Psoas muscle (tissue), 8 donors: ENCODE results near the gene PLIN4. TPM values are rescaled to one million over a fixed set of nuclear protein-coding genes. Genes with fewer than 3 reads are reported as not detected.

Experiments used
- ATAC-seq, 4 donors: fragments of 200-7000 bp; cut with Tn5 transposase; one replicate each; pipeline ENCODE4 v1.9.1; 2020; ENCODE audit warnings: moderate library complexity in 3 of 4, mild to moderate bottlenecking in 2 of 4
- DNase-seq, 2 donors: peaks; one replicate each; pipeline ENCODE4 v3.0.0-alpha.2; 2020
- H3K27ac ChIP-seq: fragments of 200-600 bp; one replicate; pipeline ENCODE4 v1.8.0; 2022
- H3K27me3 ChIP-seq, 3 donors: fragments of 200-600 bp in 1 of 3; one replicate each; pipeline versions ENCODE4 v1.6.1 to v1.8.0; 2013 to 2022; ENCODE audit warnings: low read length in 2 of 3, mild to moderate bottlenecking in 2 of 3, moderate library complexity in 1 of 3; ENCODE audit not compliant: insufficient read depth in 3 of 3
- H3K36me3 ChIP-seq, 2 donors: fragments of 200-600 bp in 1 of 2; one replicate each; pipeline versions ENCODE4 v1.6.1 to v1.8.0; 2013 to 2022; ENCODE audit warnings: low read depth in 1 of 2, mild to moderate bottlenecking in 1 of 2, moderate library complexity in 1 of 2; ENCODE audit not compliant: insufficient read depth in 1 of 2
- H3K4me1 ChIP-seq: fragments of 200-600 bp; one replicate; pipeline ENCODE4 v1.8.0; 2022
- H3K4me3 ChIP-seq: fragments of 200-600 bp; one replicate; pipeline ENCODE4 v1.8.0; 2022; ENCODE audit warnings: mild to moderate bottlenecking
- H3K9me3 ChIP-seq: fragments of 200-600 bp; one replicate; pipeline ENCODE4 v1.8.0; 2022
- WGBS, 3 donors: extraction: QIAGEN DNeasy Blood & Tissue Kit; methylation state at CpG; one replicate each; pipeline versions ENCODE4 v1.1.6 to v1.1.7; 2013; 5-methylcytosine and 5-hydroxymethylcytosine counted together
- intact Hi-C, 2 donors: fragments of 100-400 bp; cut with DNase I; formaldehyde crosslinking; loops; one replicate each; pipeline versions ENCODE4 v1.11.0 to v1.14.2; 2022
- polyA plus RNA-seq, 3 donors: library from polyadenylated mRNA; stranded (reverse); fragments of 200-250 nt; gene quantifications; one replicate each; pipeline ENCODE4 v1.2.3, GENCODE V29; 2013
- total RNA-seq, 4 donors: library from RNA; stranded (reverse); fragmentation: NEBNext Ultra II Directional in 2 of 4; extraction: Animal tissue kit (Norgen Biotek cat#: 25700) in 2 of 4; gene quantifications; one replicate each; pipeline versions ENCODE4 v1.2.1 to v1.2.4, GENCODE V29; 2021 to 2023
- TF ChIP-seq, protein P1 (sequence below): fragments of 200-600 bp; IDR thresholded peaks from one replicate; pipeline ENCODE4 v1.8.0; 2022; ENCODE audit warnings: antibody characterized with exemption
- donor health status: healthy with polysubstance abuse.
- donor health status: DM: no; HTN: no; CAD: no; lungs with moderate emphysema.
- donor health status: Bipolar disorder and iron deficiency.
- donor health status: healthy.
- donor health status: DM: yes; HTN: yes; CAD: no.
- donor health status: DM: no; HTN: no; CAD: no.
- donor health status: DM: no; HTN: no; CAD: no.
- donor health status: DM: yes; HTN: yes; CAD: no.

PLIN4 gene
- total and polyA plus RNA-seq, 7 donors, result 29.0 to 309 (median 115) TPM

DNA sequence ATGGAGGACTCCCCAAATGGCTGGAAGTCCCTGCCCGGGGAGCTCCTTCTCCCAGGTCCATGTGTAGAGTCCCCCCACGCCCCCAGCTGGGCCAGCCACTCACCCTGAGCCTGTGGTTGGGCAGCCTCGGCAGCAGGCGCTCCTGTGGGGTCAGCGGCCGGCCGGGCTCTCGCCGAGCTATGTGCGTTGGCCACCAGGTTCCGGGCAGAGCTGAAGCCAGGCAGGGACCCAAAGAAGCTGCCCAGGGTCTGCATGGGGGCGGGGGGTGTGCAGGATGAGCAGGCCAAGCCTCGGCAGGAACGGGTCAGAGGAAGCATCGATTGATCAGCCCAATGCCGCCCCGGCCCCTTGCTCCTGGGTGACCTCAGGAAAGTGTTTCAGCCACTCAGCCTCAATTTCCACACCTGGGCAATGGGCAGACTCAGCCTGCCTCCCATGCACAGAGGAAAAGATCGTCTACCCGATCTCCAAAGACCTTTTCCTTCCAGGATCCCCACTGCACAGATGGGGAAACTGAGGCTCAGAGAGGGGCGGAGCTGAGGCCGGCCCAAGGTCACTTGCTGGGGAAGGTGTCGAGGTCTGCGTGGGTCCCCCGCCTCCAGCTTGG is 732 bp downstream of the PLIN4 start:
- peak in 1 of 2 donors; percentile 31 for DNase-seq

DNA sequence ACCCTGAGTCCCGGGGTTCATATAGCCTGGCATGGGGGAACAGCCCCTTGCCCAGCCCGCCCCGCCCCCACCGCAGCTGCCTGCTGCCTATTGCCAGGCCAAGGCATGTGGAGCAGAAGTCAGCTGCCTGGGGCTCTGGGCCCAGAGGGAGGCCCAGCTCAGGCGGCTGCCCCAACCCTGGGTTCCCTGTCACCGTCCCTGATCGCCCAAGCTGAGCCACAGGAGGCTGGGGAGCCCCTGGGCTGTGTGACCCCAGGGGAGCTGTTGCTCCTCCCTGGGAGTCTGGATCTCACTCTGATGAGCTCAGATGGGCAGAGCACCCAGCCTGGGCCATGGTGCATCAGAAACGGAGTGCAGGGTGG is 1.4 kb downstream of the PLIN4 start:
- 16 to 40% (median 27%) methylated on average over 7 to 8 of the region's 8 CpGs for WGBS, 3 donors
- Histone ChIP-seq H3K4me1 (peaks cover 47% of the 10 kb centered on the region), H3K9me3 (no peaks in the 10 kb centered on the region), H3K27ac (peak overlapping the region; percentile 94), H3K4me3 (peak overlapping the region; percentile 62), H3K36me3 (peaks cover 0 to 42% of the 10 kb centered on the region in 2 donors), H3K27me3 (no peaks in the 10 kb centered on the region)
- TF ChIP-seq, protein P1, sequence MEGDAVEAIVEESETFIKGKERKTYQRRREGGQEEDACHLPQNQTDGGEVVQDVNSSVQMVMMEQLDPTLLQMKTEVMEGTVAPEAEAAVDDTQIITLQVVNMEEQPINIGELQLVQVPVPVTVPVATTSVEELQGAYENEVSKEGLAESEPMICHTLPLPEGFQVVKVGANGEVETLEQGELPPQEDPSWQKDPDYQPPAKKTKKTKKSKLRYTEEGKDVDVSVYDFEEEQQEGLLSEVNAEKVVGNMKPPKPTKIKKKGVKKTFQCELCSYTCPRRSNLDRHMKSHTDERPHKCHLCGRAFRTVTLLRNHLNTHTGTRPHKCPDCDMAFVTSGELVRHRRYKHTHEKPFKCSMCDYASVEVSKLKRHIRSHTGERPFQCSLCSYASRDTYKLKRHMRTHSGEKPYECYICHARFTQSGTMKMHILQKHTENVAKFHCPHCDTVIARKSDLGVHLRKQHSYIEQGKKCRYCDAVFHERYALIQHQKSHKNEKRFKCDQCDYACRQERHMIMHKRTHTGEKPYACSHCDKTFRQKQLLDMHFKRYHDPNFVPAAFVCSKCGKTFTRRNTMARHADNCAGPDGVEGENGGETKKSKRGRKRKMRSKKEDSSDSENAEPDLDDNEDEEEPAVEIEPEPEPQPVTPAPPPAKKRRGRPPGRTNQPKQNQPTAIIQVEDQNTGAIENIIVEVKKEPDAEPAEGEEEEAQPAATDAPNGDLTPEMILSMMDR, result no peak
- ATAC-seq (peak; percentile 73 to 77 (median 74)), DNase-seq (peak; percentile 69 to 89)
- intact Hi-C loops, result no loop called here

More for the DNA sequence above, 732 bp downstream of the PLIN4 start:
- TF ChIP-seq, protein P1, result no peak
- Histone ChIP-seq H3K4me3 (peak overlapping the region; percentile 62), H3K36me3 (peaks cover 0 to 45% of the 10 kb centered on the region in 2 donors), H3K27ac (peak overlapping the region; percentile 94), H3K9me3 (no peaks in the 10 kb centered on the region), H3K4me1 (peaks cover 41% of the 10 kb centered on the region), H3K27me3 (no peaks in the 10 kb centered on the region)
- intact Hi-C loops, result no loop called here
- 38 to 50% (median 44%) methylated on average over 23 to 24 of the region's 24 CpGs for WGBS, 3 donors
- ATAC-seq, result peak; percentile 16 to 50 (median 28)

DNA sequence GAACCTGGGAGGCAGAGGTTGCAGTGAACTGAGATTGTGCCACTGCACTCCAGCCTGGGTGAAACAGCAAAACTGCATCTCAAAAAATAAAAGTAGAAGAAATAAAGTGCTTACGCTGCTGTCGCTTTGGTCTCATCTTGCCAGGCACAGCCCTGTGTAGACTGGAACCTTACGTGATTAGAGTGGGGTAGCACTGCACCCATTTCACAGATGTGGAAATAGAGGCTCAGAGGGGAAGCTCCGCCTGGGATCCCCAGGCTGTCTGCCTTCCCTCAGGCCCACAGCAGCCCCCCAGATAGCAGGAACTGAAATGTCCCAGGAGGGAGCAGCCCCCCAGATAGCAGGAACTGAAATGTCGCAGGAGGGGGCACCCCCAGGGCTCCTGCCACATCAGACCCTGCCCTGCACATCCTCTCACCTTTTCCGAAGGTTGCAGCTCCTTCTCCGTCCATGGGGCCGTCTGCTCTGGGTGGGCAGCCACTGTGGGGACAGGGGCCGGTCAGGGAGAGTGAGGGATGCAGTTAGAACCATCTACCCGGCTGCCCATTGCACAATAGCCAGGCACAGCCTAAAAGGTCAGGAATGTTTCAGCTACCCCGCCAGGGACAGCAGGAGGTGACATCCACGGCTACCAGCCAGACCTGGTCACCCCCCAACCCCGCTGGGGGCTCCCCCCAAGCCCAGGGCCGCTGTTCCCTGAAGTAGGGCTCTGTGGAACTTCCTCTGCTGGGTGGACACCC is 1.9 kb downstream of the PLIN4 start:
- 43 to 47% (median 47%) methylated on average over 14 of the region's 14 CpGs for WGBS, 3 donors
- DNase-seq (peak; percentile 57 to 83), ATAC-seq (peak; percentile 47 to 67 (median 59))
- intact Hi-C loops, result no loop called here
- peak overlapping the region; percentile 94 for H3K27ac ChIP-seq
- peaks cover 48% of the 10 kb centered on the region for H3K4me1 ChIP-seq
- TF ChIP-seq, protein P1, result no peak
- H3K4me3 ChIP-seq, result peak overlapping the region; percentile 62
- no peaks in the 10 kb centered on the region for H3K27me3 ChIP-seq
- no peaks in the 10 kb centered on the region for H3K9me3 ChIP-seq
- H3K36me3 ChIP-seq, result peaks cover 0 to 36% of the 10 kb centered on the region in 2 donors

DNA sequence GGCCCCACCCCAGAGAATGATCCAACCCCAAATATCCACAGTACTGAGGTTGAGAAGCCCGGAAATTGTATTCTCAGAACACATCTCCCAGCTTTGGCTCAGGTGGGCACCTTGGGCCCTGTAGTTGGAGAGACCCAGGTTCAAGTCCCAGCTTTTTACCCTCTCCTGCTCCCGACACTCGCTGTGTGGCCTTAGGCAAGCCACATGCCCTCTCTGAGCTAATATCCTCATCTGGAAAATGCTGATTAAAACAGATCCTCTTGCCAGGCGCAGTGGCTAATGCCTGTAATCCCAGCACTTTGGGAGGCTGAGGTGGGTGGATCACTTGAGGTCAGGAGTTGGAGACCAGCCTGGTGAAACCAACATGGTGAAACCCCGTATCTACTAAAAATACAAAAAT is 2.6 kb downstream of the PLIN4 start:
- Histone ChIP-seq H3K36me3 (peaks cover 0 to 30% of the 10 kb centered on the region in 2 donors), H3K27ac (peak overlapping the region; percentile 94), H3K4me1 (peaks cover 48% of the 10 kb centered on the region), H3K4me3 (no peak overlapping the region), H3K9me3 (no peaks in the 10 kb centered on the region), H3K27me3 (no peaks in the 10 kb centered on the region)
- TF ChIP-seq, protein P1, result no peak
- DNase-seq, result no peak
- intact Hi-C loops, result no loop called here
- no peak for ATAC-seq
- WGBS, 3 donors, result 64 to 88% (median 64%) methylated on average over 5 of the region's 5 CpGs
